Measurements from ENCODE around the gene FRMD1. TPM values are rescaled to one million over a fixed set of nuclear protein-coding genes. Genes with fewer than 3 reads are reported as not detected.

Gene FRMD1
- total RNA-seq, 1 donor from 2014 or later = 0.52 TPM

DNA sequence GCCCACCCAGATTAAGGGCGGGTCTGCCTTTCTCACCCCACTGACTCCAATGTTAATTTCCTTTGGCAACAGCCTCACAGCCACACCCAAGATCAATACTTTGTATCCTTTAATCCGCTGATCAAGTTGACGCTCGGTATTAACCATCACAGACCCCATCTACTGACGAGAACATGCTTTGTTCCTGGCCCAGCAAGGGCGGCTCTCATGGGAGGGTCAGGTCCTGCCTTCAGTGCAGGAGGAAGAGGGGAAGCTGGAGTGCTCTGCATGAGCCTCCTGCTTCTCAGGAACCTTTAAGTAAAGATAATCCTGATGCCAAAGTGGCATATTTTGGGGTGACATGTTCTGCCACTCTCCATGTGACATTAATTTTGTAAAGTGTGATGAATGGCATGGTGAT, 73.2 kb downstream of the FRMD1 start:
- DNase-seq (ENCODE audit: low spot score) = no peak

DNA sequence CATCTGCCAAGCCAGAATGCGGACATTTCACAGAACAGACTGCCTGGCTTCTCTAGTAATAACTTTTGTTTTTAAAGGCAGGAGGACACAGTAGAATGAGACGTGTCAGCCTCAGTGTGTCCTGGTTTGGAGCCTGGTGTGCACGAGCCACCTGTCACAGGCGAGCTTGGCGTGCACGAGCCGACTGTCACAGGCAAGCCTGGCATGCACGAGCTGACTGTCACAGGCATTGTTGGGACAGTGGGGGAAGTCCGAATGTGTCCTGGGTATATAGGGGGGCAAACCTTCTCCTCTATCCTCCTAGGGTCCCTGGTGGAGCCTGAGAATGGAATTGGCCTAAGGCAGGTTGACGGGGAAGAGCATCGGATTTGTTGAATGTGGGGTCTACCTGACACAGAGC, 74.1 kb downstream of the FRMD1 start:
- no peak for DNase-seq (ENCODE audit: low spot score)

DNA sequence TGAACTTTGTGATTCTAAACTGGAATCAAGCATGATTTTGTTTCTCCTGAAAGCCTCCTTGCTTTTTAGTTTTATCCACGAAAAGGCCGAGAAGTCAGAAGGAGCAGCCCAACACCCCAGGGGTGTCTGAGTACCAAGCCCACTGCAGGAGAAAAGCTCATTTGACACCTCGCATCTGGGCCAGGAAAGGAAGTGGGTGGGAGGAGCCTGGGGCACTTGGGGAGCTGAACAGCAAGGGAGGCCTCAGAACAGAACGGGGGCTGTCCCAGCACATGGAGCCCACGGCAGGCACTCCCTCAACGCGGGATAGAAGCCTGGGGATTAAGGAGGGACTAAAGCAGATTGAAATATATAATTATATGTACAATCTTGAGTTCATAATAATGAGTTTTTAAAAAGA, 75.0 kb downstream of the FRMD1 start:
- no peak for DNase-seq (ENCODE audit: low spot score)

Other genes with a start within 250 kb of the FRMD1 start
- gene KIF25, start 81.5 kb downstream of the FRMD1 start, total RNA-seq = not detected
- 0.94 TPM for gene DACT2, start 240.6 kb upstream of the FRMD1 start, total RNA-seq

Data from ureter (tissue), 1 donor.